BLaER1 (cell line): ENCODE data around the gene ASB7.
"Not testable (repeated sequence)": the region's sequence is repeated elsewhere in the genome, so short reads cannot be mapped to it uniquely, and the experiment has no call there.

Source experiments
- H3K27ac ChIP-seq: shearing (Covaris generic); formaldehyde crosslinking; 2 replicates; pipeline ENCODE4 v1.8.1; 2022
- H3K27me3 ChIP-seq: shearing (Covaris generic); formaldehyde crosslinking; 2 replicates; pipeline ENCODE4 v1.8.1; 2022
- H3K36me3 ChIP-seq: shearing (Covaris generic); formaldehyde crosslinking; 2 replicates; pipeline ENCODE4 v1.8.1; 2022
- H3K4me1 ChIP-seq: shearing (Covaris generic); formaldehyde crosslinking; 2 replicates; pipeline ENCODE4 v1.8.1; 2022
- H3K4me2 ChIP-seq: shearing (Covaris generic); formaldehyde crosslinking; 2 replicates; pipeline ENCODE4 v1.8.1; 2022
- H3K4me3 ChIP-seq: shearing (Covaris generic); formaldehyde crosslinking; 2 replicates; pipeline ENCODE4 v1.8.1; 2022
- H3K9ac ChIP-seq: shearing (Covaris generic); formaldehyde crosslinking; 2 replicates; pipeline ENCODE4 v1.8.1; 2022
- H3K9me3 ChIP-seq: shearing (Covaris generic); formaldehyde crosslinking; 2 replicates; pipeline ENCODE4 v1.8.1; 2022
- H4K20me1 ChIP-seq: shearing (Covaris generic); formaldehyde crosslinking; 2 replicates; pipeline ENCODE4 v1.8.1; 2022
- Cebpa-rat ChIP-seq: shearing (Covaris generic); IDR thresholded peaks from 2 replicates; pipeline ENCODE4 v1.8.1; 2022

The ASB7 gene

DNA sequence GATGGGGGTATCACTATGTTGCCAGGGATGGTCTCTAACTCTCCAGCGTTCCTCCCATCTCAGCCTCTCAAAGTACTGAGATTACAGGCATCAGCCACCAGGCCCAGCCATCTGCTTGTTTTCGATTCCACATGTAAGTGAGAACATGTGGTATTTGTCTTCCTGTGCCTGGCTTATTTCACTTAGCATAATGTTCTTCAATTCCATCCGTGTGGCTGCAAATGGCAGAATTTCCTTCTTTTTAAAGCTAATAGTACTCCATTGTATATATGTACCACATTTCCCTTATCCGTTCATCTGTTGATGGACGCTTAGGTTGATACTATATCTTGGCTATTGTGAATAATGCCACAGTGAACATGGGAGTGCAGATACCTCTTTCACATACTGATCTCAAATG, 70.6 kb downstream of the ASB7 start:
- Histone ChIP-seq H3K4me3 (no peak overlapping the region), H3K4me1 (no peaks in the 10 kb centered on the region), H3K4me2 (no peak overlapping the region), H3K9me3 (0 out of 2 replicates have a peak, but pooled peaks cover 3% of the 10 kb centered on the region), H3K27ac (no peak overlapping the region), H3K36me3 (no peaks in the 10 kb centered on the region), H4K20me1 (no peaks in the 10 kb centered on the region), H3K9ac (no peak overlapping the region), H3K27me3 (no peaks in the 10 kb centered on the region)
- no peak for TF ChIP-seq Cebpa-rat

DNA sequence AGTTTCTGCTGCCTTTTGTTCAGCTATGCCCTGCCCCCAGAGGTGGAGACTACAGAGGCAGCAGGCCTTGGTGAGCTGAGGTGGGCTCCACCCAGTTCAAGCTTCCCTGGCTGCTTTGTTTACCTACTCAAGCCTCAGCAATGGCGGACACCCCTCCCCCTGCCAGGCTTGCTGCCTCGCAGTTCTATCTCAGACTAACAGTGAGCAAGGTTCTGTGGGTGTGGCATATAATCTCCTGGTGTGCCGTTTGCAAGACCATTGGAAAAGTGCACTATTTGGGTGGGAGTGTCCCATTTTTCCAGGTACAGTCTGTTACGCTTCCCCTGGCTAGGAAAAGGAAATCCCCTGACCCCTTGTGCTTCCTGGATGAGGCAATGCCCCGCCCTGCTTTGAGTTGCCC, 76.8 kb downstream of the ASB7 start:
- H3K4me3 ChIP-seq, H3K4me2 ChIP-seq, H4K20me1 ChIP-seq, H3K27me3 ChIP-seq, H3K36me3 ChIP-seq, H3K9ac ChIP-seq, H3K27ac ChIP-seq: not testable (repeated sequence)
- Histone ChIP-seq H3K9me3 (peaks cover 35% of the 10 kb centered on the region), H3K4me1 (peaks cover 29% of the 10 kb centered on the region)

- H3K4me2 ChIP-seq, result no peak overlapping the region
- no peaks in the 10 kb centered on the region; the same call in 1 of the 2 replicates for H4K20me1 ChIP-seq
- H3K9ac ChIP-seq, result no peak overlapping the region
- H3K4me1 ChIP-seq, result peaks cover 43% of the 10 kb centered on the region
- no peak for TF ChIP-seq Cebpa-rat
- no peaks in the 10 kb centered on the region for H3K36me3 ChIP-seq
- no peaks in the 10 kb centered on the region for H3K27me3 ChIP-seq
- H3K27ac ChIP-seq, result no peak overlapping the region
- H3K9me3 ChIP-seq, result peaks cover 32% of the 10 kb centered on the region
- H3K4me3 ChIP-seq, result no peak overlapping the region
These were observed 78.3 kb downstream of the ASB7 start for GRCh38 chr15:100680726-100681125.

GRCh38 chr15:100681335-100681746, 79.0 kb downstream of the ASB7 start:
- Histone ChIP-seq H3K4me1 (peaks cover 43% of the 10 kb centered on the region), H3K4me3 (no peak overlapping the region), H3K27me3 (no peaks in the 10 kb centered on the region), H3K27ac (no peak overlapping the region), H3K36me3 (no peaks in the 10 kb centered on the region), H3K4me2 (peak overlapping the region; percentile 76), H3K9me3 (peaks cover 32% of the 10 kb centered on the region), H3K9ac (no peak overlapping the region), H4K20me1 (no peaks in the 10 kb centered on the region; the same call in 1 of the 2 replicates)
- TF ChIP-seq Cebpa-rat, result no peak

- Histone ChIP-seq H3K9ac (no peak overlapping the region), H3K9me3 (peaks cover 32% of the 10 kb centered on the region), H3K27me3 (no peaks in the 10 kb centered on the region), H3K27ac (no peak overlapping the region), H3K4me3 (no peak overlapping the region), H4K20me1 (no peaks in the 10 kb centered on the region; the same call in 1 of the 2 replicates), H3K4me2 (peak overlapping the region; percentile 76), H3K4me1 (peaks cover 43% of the 10 kb centered on the region), H3K36me3 (no peaks in the 10 kb centered on the region)
- TF ChIP-seq Cebpa-rat, result no peak
These were observed 80.1 kb downstream of the ASB7 start for GRCh38 chr15:100682468-100682867.

DNA sequence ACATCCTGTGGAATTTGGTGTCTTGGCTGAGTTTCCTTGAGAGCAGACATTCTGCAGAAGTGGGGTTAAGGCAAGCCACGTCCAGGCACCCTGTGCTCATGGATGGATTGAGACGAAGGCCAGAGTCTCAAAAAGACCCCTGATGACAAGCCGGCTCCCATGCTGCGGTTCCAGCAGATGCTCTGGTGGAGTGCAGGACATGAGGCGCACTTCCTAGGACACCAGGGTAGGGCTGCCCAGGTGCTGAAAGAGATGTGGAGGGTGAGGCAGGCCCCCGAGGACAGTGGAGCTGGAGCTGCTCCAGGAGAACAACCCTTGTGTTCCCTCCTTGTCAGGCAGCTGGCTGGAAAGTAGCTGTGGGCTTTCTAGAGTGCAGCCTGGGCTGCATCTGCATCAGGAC, 81.0 kb downstream of the ASB7 start:
- Histone ChIP-seq H3K9ac (no peak overlapping the region), H3K9me3 (peaks cover 30% of the 10 kb centered on the region), H3K27ac (no peak overlapping the region), H3K4me3 (no peak overlapping the region), H4K20me1 (no peaks in the 10 kb centered on the region; the same call in 1 of the 2 replicates), H3K27me3 (0 out of 2 replicates have a peak, but pooled peaks cover 2% of the 10 kb centered on the region), H3K4me2 (peak overlapping the region; percentile 76), H3K36me3 (no peaks in the 10 kb centered on the region), H3K4me1 (peaks cover 43% of the 10 kb centered on the region)
- no peak for TF ChIP-seq Cebpa-rat

- Histone ChIP-seq H3K4me2 (peak overlapping the region; percentile 53), H4K20me1 (no peaks in the 10 kb centered on the region; the same call in 1 of the 2 replicates), H3K4me1 (peaks cover 43% of the 10 kb centered on the region), H3K36me3 (no peaks in the 10 kb centered on the region), H3K27me3 (0 out of 2 replicates have a peak, but pooled peaks cover 2% of the 10 kb centered on the region), H3K9ac (no peak overlapping the region), H3K9me3 (peaks cover 18% of the 10 kb centered on the region), H3K4me3 (no peak overlapping the region), H3K27ac (no peak overlapping the region)
- TF ChIP-seq Cebpa-rat, result no peak
These were observed 82.2 kb downstream of the ASB7 start for GRCh38 chr15:100684591-100684990.

DNA sequence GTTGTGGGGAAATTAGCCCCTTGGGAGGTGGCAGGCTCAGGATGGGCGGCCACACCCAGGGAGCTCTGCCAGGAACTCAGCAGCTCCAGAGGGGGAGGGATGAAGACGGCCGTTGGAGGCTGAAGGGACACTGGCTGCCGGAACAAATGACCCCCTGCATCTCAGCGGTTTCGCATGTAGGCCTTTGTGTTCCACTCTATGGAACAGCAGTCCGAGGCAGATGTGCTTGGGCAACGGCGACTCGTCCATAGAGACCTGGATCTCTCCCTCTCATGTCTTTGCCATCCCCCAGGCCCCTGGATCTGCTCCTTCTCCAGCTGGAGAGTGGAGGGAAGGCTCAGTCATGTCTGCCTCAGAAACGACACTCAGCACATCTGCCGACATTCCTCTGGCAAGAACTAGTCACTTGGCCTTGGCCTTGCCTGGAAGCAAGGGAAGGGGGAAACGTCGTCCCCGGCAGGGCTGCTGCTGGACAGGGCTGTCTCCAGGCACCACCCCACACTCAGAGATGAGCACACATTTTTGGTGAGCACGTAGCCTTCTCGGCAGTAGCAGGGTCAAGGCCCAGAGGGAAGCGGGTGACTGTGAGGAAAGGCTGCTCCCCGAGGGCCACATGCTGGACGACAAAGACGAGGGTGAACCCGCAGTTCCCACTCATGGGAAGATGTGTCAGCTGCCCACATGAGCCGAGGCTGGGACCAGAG, 83.8 kb downstream of the ASB7 start:
- no peak for TF ChIP-seq Cebpa-rat
- Histone ChIP-seq H3K27ac (no peak overlapping the region), H3K9ac (no peak overlapping the region), H3K4me2 (no peak overlapping the region), H3K36me3 (no peaks in the 10 kb centered on the region), H3K4me3 (no peak overlapping the region), H3K9me3 (peaks cover 7% of the 10 kb centered on the region), H3K27me3 (0 out of 2 replicates have a peak, but pooled peaks cover 2% of the 10 kb centered on the region), H3K4me1 (peaks cover 43% of the 10 kb centered on the region), H4K20me1 (no peaks in the 10 kb centered on the region; the same call in 1 of the 2 replicates)

- 0 out of 2 replicates have a peak, but pooled peaks cover 2% of the 10 kb centered on the region for H3K27me3 ChIP-seq
- no peak for TF ChIP-seq Cebpa-rat
- peaks cover 36% of the 10 kb centered on the region for H3K4me1 ChIP-seq
- H3K36me3 ChIP-seq, result no peaks in the 10 kb centered on the region
- no peak overlapping the region for H3K27ac ChIP-seq
- H3K4me3 ChIP-seq, result no peak overlapping the region
- H4K20me1 ChIP-seq, result no peaks in the 10 kb centered on the region; the same call in 1 of the 2 replicates
- H3K4me2 ChIP-seq, result no peak overlapping the region
- no peak overlapping the region for H3K9ac ChIP-seq
- H3K9me3 ChIP-seq, result peaks cover under 1% of the 10 kb centered on the region; the same call in 1 of the 2 replicates
These were observed 84.5 kb downstream of the ASB7 start for GRCh38 chr15:100686725-100687473.

DNA sequence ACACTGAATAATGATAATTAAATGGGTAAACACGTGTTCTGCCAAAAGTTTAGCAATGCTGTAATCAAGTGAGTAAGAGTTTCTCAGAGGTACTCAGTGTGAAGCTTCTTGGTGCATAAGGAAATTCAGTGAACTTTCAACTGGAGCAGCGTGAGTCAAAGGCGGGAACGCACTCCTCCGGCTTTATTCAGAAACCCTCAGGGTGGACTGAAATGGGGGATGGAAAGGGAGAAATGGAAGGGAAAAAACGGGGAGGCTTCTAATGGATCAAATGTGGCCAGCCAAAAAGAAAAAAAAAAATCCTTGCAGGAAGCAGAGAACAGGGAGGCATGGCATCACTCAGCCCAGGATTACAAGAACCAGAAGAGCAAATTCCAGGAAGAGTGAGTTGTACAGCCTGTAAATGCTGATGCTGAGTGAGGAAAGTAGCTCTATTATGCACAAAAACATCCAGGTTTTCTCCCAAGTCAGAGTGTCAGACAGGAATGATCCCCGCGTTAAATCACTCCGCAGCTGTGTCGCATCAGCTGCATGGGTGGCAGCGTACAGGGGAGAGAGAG, 85.3 kb downstream of the ASB7 start:
- H3K27me3 ChIP-seq, result 0 out of 2 replicates have a peak, but pooled peaks cover 2% of the 10 kb centered on the region
- H3K9ac ChIP-seq, result no peak overlapping the region
- H3K27ac ChIP-seq, result no peak overlapping the region
- no peaks in the 10 kb centered on the region for H3K9me3 ChIP-seq
- H3K4me2 ChIP-seq, result no peak overlapping the region
- no peaks in the 10 kb centered on the region; the same call in 1 of the 2 replicates for H4K20me1 ChIP-seq
- no peak for TF ChIP-seq Cebpa-rat
- no peaks in the 10 kb centered on the region for H3K36me3 ChIP-seq
- H3K4me1 ChIP-seq, result peaks cover 29% of the 10 kb centered on the region
- H3K4me3 ChIP-seq, result no peak overlapping the region
